A549 (cell line): Measurements from ENCODE around the gene CDKN1C. TPM values are rescaled to one million over a fixed set of nuclear protein-coding genes. Genes with fewer than 3 reads are reported as not detected.
A peak's percentile ranks its signal among the peaks of the same experiment; 100 is the strongest.

Experiments
- ATAC-seq, 2 experiments: fragments of 200-7000 bp in 1 of 2; fragments of >200 bp in 1 of 2; cut with Nextera tagmentation in 1 of 2; cut with Tn5 transposase in 1 of 2; 3 replicates each; pipeline versions ENCODE4 v1.8.0 to v1.9.1; 2018 to 2020; ENCODE audit warnings: mild to moderate bottlenecking in 1 of 2, moderate library complexity in 1 of 2
- CTCF ChIA-PET: fragments of 300-600 bp; sonication (Branson Sonifier 250); formaldehyde crosslinking; extraction: SDS; loops from one replicate; lab custom pipeline; 2021; ENCODE audit warnings: antibody characterized with exemption, inconsistent platforms; lab: Yijun Ruan, JAX
- POLR2A ChIA-PET: fragments of 350-600 bp; formaldehyde crosslinking; extraction: SDS; loops from one replicate; lab custom pipeline; 2021; ENCODE audit warnings: antibody characterized with exemption, inconsistent platforms; lab: Yijun Ruan, JAX
- DNase-seq, 2 experiments: peaks; one replicate each; pipeline versions ENCODE4 v3.0.0 to v3.0.0-alpha.2; 2011 to 2016; ENCODE audit warnings: low read depth in 1 of 2, low spot score in 1 of 2
- FAIRE-seq: peaks from 2 replicates; lab custom pipeline; 2011; peaks lifted over from hg19 to GRCh38; lab: Jason Lieb, UNC
- H3K27ac ChIP-seq, 2 experiments: fragments of >200 bp; sonication (Bioruptor Twin); formaldehyde crosslinking; 3 replicates each; pipeline ENCODE4 v1.5.1; 2016 to 2017
- H3K4me1 ChIP-seq: fragments of >200 bp; sonication (Bioruptor Twin); formaldehyde crosslinking; 3 replicates; pipeline ENCODE4 v1.6.1; 2016
- H3K4me2 ChIP-seq: fragments of >200 bp; sonication (Bioruptor Twin); formaldehyde crosslinking; 3 replicates; pipeline ENCODE4 v1.6.1; 2016
- H3K4me3 ChIP-seq: fragments of >200 bp; sonication (Bioruptor Twin); formaldehyde crosslinking; 3 replicates; pipeline ENCODE4 v1.5.1; 2016
- H3K9me3 ChIP-seq: fragments of >200 bp; sonication (Bioruptor Twin); formaldehyde crosslinking; 3 replicates; pipeline ENCODE4 v1.6.1; 2016
- CBX8 ChIP-seq: fragments of 200-600 bp; sonication (generic); IDR thresholded peaks from 2 replicates; pipeline ENCODE4 v1.6.1; 2016
- CHD4 ChIP-seq: fragments of 200-600 bp; sonication (generic); IDR thresholded peaks from 2 replicates; pipeline ENCODE4 v1.6.1; 2016; ENCODE audit warnings: antibody characterized with exemption, mild to moderate bottlenecking, borderline replicate concordance
- EHMT2 ChIP-seq: fragments of 200-600 bp; sonication (generic); IDR thresholded peaks from 2 replicates; pipeline ENCODE4 v1.6.1; 2016; ENCODE audit warnings: antibody characterized with exemption, low read depth, mild to moderate bottlenecking, moderate library complexity
- FOXS1 ChIP-seq: fragments of 250-450 bp; sonication (Bioruptor Pico); IDR thresholded peaks from 2 replicates; pipeline ENCODE4 v1.5.0; 2020; ENCODE audit warnings: mild to moderate bottlenecking, moderate library complexity
- HOXA7 ChIP-seq: fragments of 250-450 bp; sonication (Bioruptor Pico); IDR thresholded peaks from 2 replicates; pipeline ENCODE4 v1.5.0; 2020; ENCODE audit warnings: mild to moderate bottlenecking, moderate library complexity
- HOXB13 ChIP-seq: fragments of 250-450 bp; sonication (Bioruptor Pico); IDR thresholded peaks from 2 replicates; pipeline ENCODE4 v1.5.0; 2020; ENCODE audit warnings: low read depth, mild to moderate bottlenecking, moderate library complexity
- JUN ChIP-seq, 2 experiments: fragments of >200 bp; sonication (Bioruptor Twin); formaldehyde crosslinking; IDR thresholded peaks; 2 replicates in 1 of 2; 3 replicates in 1 of 2; pipeline ENCODE4 v1.6.1; 2016 to 2017
- KDM1A ChIP-seq: fragments of 200-600 bp; sonication (generic); IDR thresholded peaks from 2 replicates; pipeline ENCODE4 v1.6.1; 2016; ENCODE audit warnings: low read depth, mild to moderate bottlenecking
- MAFK ChIP-seq: fragments of 450-650 bp; IDR thresholded peaks from 2 replicates; pipeline ENCODE4 v1.6.1; 2014; ENCODE audit not compliant: partially characterized antibody
- RAD21 ChIP-seq, 2 experiments: fragments of >200 bp in 1 of 2; sonication (Bioruptor Twin) in 1 of 2; formaldehyde crosslinking in 1 of 2; IDR thresholded peaks in 1 of 2; conservative IDR thresholded peaks in 1 of 2; 2 replicates in 1 of 2; 3 replicates in 1 of 2; pipeline ENCODE4 v1.6.1; 2012 to 2018; ENCODE audit warnings: inconsistent platforms in 1 of 2
- RCOR1 ChIP-seq: fragments of 150-350 bp; IDR thresholded peaks from 2 replicates; pipeline ENCODE4 v1.6.1; 2014; ENCODE audit warnings: antibody characterized with exemption, low read length, low read depth
- RFX5 ChIP-seq: fragments of 450-650 bp; IDR thresholded peaks from 2 replicates; pipeline ENCODE4 v1.7.1; 2014; ENCODE audit warnings: antibody characterized with exemption, mild to moderate bottlenecking, moderate library complexity
- RNF2 ChIP-seq: fragments of 200-600 bp; sonication (generic); IDR thresholded peaks from 2 replicates; pipeline ENCODE4 v1.6.1; 2016; ENCODE audit warnings: low read depth, mild to moderate bottlenecking, antibody characterized with exemption, moderate library complexity, borderline replicate concordance
- ZFP36 ChIP-seq: fragments of 450-650 bp; IDR thresholded peaks from 2 replicates; pipeline ENCODE4 v1.6.1; 2014; ENCODE audit warnings: borderline replicate concordance; ENCODE audit not compliant: partially characterized antibody
- WGBS: methylation state at CpG from one replicate; pipeline ENCODE4 v1.1.6; 2017; ENCODE audit errors: missing lambda C conversion rate; 5-methylcytosine and 5-hydroxymethylcytosine counted together
- polyA plus RNA-seq, 4 experiments: library from polyadenylated mRNA; depleted of rRNA in 3 of 4; stranded (reverse); fragments of >200 nt; fragmentation: RNase III in 1 of 4; extraction: RNeasy Plus Mini Kit Qiagen cat#74134 plus additional on column Dnase treatment in 1 of 4; gene quantifications; 2 replicates in 3 of 4; 3 replicates in 1 of 4; pipeline ENCODE4 v1.2.3, GENCODE V29; 2011 to 2017
- TF ChIP-seq, protein P1 (sequence below): IDR thresholded peaks from 2 replicates; pipeline ENCODE4 v1.6.1; 2012
- TF ChIP-seq, protein P2 (sequence below): fragments of >200 bp; sonication (Bioruptor Twin); formaldehyde crosslinking; IDR thresholded peaks from 3 replicates; pipeline ENCODE4 v1.6.1; 2016

Gene CDKN1C
- polyA plus RNA-seq, 2 of the 4 experiments (the other 2 are of a cell fraction): 0.30 to 0.41 TPM

DNA sequence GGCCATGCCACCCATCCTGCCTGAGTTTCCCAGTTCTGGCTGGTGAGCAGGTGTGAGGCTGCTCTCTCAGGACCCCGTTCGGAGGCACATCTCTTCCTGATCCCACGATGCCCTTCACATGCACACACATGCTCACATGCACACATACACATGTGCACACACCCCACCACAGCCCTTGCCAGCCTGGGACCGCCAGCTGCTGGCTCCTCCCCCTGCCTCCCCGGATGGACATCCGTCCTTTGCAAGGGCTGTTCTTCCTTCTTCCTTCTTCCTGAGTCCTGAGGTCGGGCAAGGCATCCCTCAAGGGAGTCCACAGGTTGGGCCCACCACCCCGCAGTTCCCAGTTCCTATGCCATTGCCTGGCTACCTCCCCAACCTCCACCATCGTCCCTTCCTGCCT is 10.5 kb upstream of the CDKN1C start:
- peaks cover 32% of the 10 kb centered on the region for H3K4me1 ChIP-seq

DNA sequence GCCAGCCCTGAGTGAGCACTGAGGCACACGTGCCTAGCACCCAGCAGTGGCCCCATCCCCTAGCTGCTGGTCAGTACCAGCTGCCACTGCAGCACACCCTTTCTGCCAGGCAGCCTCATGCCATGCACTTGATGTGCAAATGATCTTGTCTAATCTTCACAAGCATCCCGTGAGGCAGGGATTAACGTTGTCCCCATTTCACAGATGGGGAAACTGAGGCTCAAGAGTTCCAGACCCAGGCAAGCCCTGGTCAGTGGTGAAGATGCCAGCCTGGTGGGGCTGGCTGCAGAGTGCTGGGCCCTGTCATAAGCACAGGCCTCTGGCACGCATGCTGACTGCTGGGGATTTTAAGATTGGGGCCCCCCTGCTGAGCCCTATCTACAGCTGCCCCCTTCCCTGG is 8.4 kb upstream of the CDKN1C start:
- TF ChIP-seq, protein P1, sequence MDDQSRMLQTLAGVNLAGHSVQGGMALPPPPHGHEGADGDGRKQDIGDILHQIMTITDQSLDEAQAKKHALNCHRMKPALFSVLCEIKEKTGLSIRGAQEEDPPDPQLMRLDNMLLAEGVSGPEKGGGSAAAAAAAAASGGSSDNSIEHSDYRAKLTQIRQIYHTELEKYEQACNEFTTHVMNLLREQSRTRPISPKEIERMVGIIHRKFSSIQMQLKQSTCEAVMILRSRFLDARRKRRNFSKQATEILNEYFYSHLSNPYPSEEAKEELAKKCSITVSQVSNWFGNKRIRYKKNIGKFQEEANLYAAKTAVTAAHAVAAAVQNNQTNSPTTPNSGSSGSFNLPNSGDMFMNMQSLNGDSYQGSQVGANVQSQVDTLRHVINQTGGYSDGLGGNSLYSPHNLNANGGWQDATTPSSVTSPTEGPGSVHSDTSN: no peak
- TF ChIP-seq HOXB13 (CRISPR knock-in tag): no peak
- 0 out of 2 replicates have a peak, but pooled peaks have one; percentile 15 for TF ChIP-seq KDM1A
- no peak for TF ChIP-seq FOXS1 (CRISPR knock-in tag)
- TF ChIP-seq CHD4: 0 out of 2 replicates have a peak, but pooled peaks have one; percentile 40
- POLR2A ChIA-PET: interaction anchor here (3.5 kb wide), 1 partner anchor 35 kb away, joined by 41 read pairs; the partner anchor contains the start of gene PHLDA2
- no peak overlapping the region for H3K4me3 ChIP-seq
- H3K27ac ChIP-seq: no peak overlapping the region
- H3K4me2 ChIP-seq: no peak overlapping the region
- ATAC-seq: no peak
- CTCF ChIA-PET: interaction anchor here (0.7 to 21.2 kb wide), 11 partner anchors 10 to 493 kb away, joined by 3 to 1059 read pairs (median 8); partner anchors contain the start of genes PHLDA2 and TSSC4
- 92% methylated on average over 4 of the region's 4 CpGs for WGBS
- no peaks in the 10 kb centered on the region for H3K9me3 ChIP-seq
- peaks cover 25% of the 10 kb centered on the region for H3K4me1 ChIP-seq
- DNase-seq: no peak
- FAIRE-seq: no peak

More for the DNA sequence above, 10.5 kb upstream of the CDKN1C start:
- 80% methylated on average over 9 of the region's 9 CpGs for WGBS
- CTCF ChIA-PET: interaction anchor here (0.9 to 21.2 kb wide), 7 partner anchors 8 to 475 kb away, joined by 3 to 1059 read pairs (median 4); a partner anchor contains a TSS
- TF ChIP-seq RFX5 (no peak), HOXA7 (no peak)
- TF ChIP-seq, all 56 proteins: peak for 0
- POLR2A ChIA-PET: interaction anchor here (1.0 kb wide), 1 partner anchor 34 kb away, joined by 3 read pairs; no protein-coding TSS in a partner anchor
- H3K4me3 ChIP-seq: no peak overlapping the region
- no peak overlapping the region for H3K27ac ChIP-seq
- no peaks in the 10 kb centered on the region for H3K9me3 ChIP-seq
- ATAC-seq (no peak), DNase-seq (no peak), FAIRE-seq (no peak)
- H3K4me2 ChIP-seq: no peak overlapping the region

DNA sequence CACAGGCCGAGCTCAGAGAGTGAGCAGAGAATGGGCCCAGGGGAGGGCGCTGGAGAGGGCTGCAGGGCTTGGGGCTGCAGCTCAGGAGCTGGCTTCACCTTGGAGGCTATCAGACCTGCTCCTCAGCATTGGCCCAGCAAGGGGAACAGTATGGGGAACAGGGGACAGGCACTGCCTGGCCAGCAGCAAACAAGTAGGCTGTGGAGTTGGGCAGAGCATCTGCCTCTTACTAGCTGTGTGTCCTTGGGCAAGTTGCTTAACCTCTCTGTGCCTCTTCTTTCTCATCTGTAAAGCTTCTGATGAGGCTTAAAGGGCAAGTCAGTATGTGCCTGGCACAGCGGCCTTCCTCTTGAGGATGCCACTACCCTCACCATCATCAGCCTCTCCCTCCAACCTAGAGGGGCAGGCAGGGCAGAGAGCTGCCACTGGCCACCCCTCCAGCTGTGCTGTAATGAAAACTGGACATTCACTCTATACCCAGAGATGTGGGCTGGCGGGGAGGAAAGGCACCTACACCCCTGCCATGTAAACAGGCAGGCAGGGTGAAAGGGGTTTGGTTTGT is 7.5 kb upstream of the CDKN1C start:
- Histone ChIP-seq H3K9me3 (no peaks in the 10 kb centered on the region), H3K27ac (peak overlapping the region; percentile 74 to 90), H3K4me2 (peak overlapping the region; percentile 89), H3K4me3 (peak overlapping the region; percentile 42), H3K4me1 (peaks cover 16% of the 10 kb centered on the region)
- ChIA-PET CTCF (interaction anchor here (0.6 to 21.2 kb wide), 26 partner anchors 11 to 695 kb away, joined by 3 to 1059 read pairs (median 6); partner anchors contain the start of genes PHLDA2 and TSSC4), POLR2A (interaction anchor here (2.0 to 3.5 kb wide), 2 partner anchors 10 to 36 kb away, joined by 9 to 41 read pairs; partner anchors contain the start of gene PHLDA2)
- TF ChIP-seq, protein P2, sequence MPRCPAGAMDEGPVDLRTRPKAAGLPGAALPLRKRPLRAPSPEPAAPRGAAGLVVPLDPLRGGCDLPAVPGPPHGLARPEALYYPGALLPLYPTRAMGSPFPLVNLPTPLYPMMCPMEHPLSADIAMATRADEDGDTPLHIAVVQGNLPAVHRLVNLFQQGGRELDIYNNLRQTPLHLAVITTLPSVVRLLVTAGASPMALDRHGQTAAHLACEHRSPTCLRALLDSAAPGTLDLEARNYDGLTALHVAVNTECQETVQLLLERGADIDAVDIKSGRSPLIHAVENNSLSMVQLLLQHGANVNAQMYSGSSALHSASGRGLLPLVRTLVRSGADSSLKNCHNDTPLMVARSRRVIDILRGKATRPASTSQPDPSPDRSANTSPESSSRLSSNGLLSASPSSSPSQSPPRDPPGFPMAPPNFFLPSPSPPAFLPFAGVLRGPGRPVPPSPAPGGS: no peak
- TF ChIP-seq RCOR1 (no peak), ZFP36 (peak; percentile 86), EHMT2 (no peak), RNF2 (no peak), MAFK (no peak), CBX8 (no peak), RAD21 (conservative IDR thresholded peaks at IDR 0.05 in 1 of 2, IDR thresholded peaks at IDR 0.05 in 1 of 2) (0 out of 5 replicates have a peak, but pooled peaks of 1 of the 2 experiments have one; percentile 7), JUN (IDR thresholded peaks at IDR 0.05) (no peak), KDM1A (peak; percentile 56; the same call in 1 of the 2 replicates)
- no peak for FAIRE-seq
- DNase-seq: no peak
- WGBS: 46% methylated on average over 4 of the region's 4 CpGs
- ATAC-seq: peak; percentile 31 to 52; a peak in 5 of 6 replicates
